ENCODE data around the gene MCHR1.
"Not testable (repeated sequence)": the region's sequence is repeated elsewhere in the genome, so short reads cannot be mapped to it uniquely, and the experiment has no call there.

The MCHR1 gene

DNA sequence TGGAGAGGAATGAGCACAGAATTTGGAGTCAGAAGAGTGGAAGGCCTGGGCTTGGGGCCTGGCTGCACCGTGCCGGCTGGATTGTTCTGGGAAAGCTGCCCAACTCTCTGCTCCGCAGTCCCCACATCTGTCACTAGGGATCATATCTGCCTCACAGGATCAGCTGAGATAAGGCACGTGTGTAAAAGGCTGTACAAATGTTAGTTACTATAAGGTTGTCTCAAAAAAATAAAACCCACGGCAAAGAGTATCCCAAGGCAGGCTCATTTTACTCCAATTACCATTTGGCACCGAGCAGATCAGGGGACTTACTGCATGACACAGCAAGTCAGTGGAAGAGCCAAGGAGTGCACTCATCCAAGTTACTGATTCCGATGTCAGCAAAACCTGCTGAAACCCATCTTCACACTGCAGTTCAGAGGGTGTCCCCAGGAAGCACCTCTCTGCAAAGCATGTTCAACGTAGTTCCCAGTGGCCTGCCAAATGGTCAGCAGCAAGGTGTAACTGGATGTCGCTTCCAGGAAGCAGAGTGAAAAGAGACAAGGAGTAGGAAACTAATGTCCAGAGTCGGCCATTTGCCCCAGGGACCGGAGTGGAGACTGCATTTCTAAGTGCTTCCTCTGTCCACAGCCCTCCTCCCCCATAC lies 24.6 kb upstream of the MCHR1 start:
- in situ Hi-C loops (cut with MboI; ENCODE audit: low sequenced_read_pairs), result no loop called here

DNA sequence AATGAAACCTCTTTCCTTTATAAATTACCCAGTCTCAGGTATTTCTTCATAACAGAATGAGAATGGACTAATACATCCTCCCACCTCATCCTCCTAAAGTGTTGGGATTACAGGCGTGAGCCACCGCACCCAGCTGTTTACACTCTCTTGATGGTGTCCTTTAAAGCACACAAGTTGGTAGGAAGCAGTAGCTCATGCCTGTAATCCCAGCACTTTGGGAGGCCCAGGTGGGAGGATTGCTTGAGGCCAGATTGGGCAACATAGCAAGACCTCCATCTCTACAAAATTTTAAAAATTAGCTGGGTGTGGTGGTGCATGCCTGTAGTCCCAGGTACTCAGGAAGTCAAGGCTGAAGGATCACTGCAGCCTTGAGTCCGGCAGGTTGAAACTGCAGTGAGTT lies 23.3 kb upstream of the MCHR1 start:
- in situ Hi-C loops (cut with MboI; ENCODE audit: low sequenced_read_pairs), result not testable (repeated sequence)

DNA sequence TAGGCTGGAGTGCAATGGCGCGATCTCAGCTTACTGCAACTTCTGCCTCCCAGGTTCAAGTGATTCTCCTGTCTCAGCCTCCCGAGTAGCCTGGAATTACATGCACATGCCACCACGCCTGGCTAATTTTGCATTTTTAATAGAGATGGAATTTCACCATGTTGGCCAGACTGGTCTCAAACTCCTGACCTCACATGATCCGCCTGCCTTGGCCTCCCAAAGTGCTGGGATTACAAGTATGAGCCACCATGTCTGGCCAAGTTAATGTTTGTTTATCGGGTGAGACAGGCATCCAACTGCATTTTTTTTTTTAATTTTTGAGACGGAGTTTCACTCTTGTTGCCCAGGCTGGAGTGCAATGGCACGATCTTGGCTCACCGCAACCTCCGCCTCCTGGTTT lies 22.6 kb upstream of the MCHR1 start:
- in situ Hi-C loops (cut with MboI; ENCODE audit: low sequenced_read_pairs), result not testable (repeated sequence)

DNA sequence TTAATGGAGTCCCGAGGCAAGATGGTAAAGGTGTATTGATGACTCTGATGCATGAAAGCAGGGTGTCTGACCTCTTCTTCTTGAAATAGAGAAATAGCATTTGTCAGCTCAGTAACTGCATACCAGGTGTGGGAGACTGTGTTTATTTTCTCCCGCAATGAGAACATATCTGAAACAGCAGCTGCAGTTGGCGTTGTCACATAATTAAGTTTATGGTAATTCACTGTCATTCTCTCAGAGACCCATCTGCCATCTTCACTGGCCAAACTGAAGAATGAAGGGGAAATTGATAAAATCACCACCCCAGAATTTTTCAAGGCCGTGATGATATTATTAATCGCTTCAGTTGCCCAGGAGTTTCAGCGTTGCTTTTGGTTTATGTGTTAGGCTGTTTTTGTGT lies 20.1 kb upstream of the MCHR1 start:
- in situ Hi-C loops (cut with MboI; ENCODE audit: low sequenced_read_pairs), result no loop called here

DNA sequence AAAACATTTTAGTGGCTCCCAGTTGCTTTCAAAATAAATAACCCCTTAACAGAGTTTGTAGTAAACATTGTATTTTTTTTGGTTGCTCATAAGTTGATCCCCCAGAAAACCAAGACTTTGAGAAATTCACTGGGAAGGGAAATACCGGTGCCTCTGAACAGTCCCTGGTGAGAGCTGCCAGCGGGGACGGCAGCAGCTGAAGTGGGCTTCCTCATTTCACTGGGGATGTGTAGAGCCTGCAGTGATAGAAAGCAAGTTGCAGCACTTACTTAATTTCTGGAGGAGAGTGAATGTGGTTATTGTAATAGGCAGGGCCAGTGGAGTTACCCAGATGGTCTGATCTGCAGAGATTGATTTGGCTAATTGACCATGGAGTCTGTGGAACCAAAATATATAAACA lies 18.6 kb upstream of the MCHR1 start:
- in situ Hi-C loops (cut with MboI; ENCODE audit: low sequenced_read_pairs), result no loop called here

DNA sequence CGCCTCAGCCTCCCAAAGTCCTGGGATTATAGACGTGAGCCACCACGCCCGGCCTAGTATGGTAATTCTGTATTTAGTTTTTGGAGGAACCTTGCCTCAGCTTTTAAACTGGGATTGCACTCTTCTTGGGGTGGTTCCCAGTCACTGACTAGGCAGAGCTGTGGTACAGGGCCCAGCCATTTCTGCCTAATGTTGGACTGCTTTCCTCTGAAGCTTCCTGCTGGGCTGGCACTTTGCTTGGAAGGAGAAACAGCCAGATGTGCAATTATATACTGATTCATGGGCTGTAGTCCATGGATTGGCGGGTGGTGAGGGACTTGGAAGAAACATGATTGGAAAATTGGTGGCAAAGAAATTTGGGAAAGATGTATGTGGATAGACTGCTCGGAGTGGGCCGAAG lies 17.6 kb upstream of the MCHR1 start:
- in situ Hi-C loops (cut with MboI; ENCODE audit: low sequenced_read_pairs), result no loop called here

DNA sequence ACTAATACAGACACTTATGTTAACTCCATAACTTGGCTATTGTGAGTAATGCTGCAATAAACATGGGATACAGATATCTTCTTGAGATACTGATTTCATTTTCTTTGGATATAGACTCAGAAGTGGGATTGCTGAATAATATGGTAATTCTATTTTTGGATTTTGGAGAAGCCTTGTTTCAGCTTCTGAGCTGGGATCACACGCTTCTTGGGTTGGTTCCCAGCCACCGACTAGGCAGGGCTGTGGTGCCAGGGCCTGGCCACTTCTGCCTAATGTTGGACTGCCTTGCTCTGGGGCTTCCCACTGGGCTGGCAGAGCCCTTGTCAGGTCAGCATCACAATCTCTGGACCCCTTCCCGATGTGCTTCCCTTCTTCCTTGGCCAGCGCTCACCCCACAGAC lies 14.0 kb upstream of the MCHR1 start:
- in situ Hi-C loops (cut with MboI; ENCODE audit: low sequenced_read_pairs), result no loop called here

DNA sequence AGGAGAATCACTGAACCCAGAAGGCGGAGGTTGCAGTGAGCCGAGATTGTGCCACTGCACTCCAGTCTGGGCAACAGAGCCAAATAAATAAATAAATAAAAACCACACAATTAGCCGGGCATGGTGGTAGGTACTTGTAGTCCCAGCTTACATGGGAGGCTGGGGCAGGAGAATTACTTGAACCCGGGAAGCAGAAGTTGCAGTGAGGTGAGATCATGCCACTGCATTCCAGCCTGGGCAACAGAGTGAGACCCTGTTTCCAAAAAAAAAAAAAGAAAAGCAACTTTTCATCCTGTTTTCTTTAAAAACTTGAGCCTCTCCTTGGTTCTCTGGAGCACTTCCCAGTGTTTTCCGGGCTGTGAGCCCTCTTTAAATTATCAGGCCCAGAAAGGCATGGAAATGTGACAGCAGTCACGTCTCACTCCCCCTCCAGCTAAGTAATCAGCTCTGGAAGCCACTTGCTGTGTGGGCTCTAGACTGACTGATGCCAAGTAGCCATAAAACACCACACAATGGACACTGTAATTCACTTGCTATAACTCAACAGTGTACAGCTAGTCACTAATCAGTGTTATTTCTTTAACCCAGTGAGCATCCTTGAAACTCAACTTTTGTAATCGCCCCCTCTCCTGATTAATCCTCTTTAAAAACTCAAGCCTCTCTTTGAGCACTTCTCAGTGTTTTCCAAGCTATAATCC lies 13.0 kb upstream of the MCHR1 start:
- in situ Hi-C loops (cut with MboI; ENCODE audit: low sequenced_read_pairs), result no loop called here

DNA sequence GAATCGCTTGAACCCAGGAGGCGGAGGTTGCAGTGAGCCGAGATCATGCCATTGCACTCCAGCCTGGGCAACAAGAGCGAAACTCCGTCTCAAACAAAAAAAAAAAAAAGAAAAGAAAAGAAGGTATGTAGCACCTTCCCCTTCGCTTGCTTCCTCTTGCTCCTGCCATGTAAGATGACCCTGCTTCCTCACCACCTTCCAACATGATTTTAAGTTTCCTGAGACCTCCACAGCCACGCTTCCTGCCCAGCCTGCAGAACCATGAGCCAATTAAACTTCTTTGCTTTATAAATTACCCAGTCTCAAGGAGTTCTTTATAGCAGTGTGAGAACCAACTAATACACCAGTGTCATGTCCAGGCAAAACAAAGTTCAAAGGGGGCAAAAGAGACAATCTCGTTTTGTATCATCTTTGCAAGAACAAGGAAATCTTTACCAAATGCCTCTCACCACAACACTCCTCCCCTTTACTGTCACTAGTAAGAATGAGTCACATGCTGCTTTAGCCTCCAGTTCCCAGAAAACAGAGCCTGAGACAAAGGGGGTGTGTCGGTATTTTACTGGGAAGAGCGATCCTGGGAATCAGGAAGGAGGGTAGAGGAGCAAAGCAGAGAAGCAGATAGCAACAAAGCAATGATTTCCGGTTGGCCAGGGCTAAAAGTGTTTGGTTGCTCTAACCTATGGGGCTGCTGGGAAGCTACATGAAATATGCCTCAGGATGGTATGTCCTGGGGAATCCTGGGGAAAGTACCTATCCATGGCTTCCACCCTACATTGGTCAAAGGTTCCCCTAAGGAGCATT lies 10.5 kb upstream of the MCHR1 start:
- in situ Hi-C loops (cut with MboI; ENCODE audit: low sequenced_read_pairs), result no loop called here

DNA sequence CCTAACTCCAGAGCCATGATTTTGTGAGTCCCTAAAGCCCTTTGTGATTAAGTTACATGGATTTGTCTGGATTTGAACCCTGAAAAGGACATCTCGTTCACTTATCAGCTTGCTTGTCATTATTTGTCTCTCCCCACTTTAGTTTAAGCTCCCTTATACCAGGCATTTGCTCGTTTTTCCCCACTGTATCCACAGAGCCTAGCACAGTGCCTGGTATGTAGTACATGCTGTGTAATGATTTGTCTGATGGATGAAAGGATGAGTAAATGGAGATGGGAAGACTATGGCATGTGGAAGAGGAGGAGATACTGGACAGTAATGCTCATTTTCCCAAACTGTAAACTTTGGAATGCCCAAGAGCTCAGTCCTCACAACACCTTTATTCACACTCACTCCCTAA lies 9.2 kb upstream of the MCHR1 start:
- in situ Hi-C loops (cut with MboI; ENCODE audit: low sequenced_read_pairs), result no loop called here

DNA sequence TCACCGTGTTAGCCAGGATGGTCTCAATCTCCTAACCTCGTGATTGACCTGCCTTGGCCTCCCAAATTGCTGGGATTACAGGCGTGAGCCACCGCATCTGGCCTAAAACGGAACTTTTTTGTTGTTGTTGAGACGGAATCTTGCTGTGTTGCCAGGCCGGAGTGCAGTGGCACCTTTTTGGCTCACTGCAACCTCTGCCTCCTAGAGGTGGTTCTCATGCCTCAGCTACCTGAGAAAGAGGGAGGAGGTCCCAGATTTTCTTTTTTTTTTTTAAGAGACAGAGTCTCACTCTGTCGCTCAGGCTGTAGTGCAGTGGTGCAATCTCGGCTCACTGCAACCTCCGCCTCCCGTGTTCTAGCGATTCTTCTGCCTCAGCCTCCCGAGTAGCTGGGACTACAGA lies 7.9 kb upstream of the MCHR1 start:
- in situ Hi-C loops (cut with MboI; ENCODE audit: low sequenced_read_pairs), result no loop called here

DNA sequence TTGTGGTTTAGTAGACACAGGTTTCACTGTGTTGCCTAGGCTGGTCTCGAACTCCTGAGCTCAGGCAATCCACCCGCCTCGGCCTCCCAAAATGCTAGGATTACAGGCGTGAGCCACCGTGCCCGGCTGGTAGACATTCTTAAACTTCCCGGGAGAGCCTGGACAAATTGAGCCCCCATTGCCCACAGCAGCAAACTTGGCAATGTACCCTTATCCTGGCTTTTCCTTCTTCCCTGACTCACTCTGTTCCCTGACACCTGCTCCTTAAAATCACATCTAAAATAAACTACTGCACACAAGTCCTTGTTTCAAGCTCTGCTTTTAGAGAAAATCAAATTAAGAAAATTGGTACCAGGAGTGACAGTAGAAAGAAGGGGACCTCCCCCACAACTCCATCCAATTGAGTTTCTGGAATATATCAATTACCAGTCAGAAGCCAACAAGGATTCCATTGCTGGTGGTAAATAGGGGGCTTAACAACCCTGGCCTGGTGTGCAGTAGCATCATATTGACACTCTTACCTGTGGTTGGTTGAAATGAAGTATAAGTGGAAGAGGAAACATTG lies 7.4 kb upstream of the MCHR1 start:
- in situ Hi-C loops (cut with MboI; ENCODE audit: low sequenced_read_pairs), result no loop called here

DNA sequence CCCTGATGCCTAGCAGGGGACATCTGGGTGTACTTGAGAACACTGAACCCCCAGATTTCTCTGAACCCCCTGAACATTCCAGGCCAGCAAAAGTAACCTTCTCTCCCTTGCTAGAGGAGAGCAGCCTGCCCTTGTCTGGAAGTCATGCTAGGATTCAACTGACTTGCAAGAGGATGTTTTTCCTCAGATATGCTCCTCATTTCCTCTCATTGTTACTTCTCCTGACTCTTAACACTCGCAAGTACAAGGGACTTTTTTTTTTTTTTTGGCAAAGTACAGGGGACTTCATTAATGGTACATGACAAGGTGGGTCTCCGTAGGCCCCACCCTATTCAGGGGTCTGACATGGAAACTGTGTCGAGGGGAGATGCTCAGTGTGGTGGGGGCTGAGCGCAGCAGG lies 6.3 kb upstream of the MCHR1 start:
- in situ Hi-C loops (cut with MboI; ENCODE audit: low sequenced_read_pairs), result no loop called here

DNA sequence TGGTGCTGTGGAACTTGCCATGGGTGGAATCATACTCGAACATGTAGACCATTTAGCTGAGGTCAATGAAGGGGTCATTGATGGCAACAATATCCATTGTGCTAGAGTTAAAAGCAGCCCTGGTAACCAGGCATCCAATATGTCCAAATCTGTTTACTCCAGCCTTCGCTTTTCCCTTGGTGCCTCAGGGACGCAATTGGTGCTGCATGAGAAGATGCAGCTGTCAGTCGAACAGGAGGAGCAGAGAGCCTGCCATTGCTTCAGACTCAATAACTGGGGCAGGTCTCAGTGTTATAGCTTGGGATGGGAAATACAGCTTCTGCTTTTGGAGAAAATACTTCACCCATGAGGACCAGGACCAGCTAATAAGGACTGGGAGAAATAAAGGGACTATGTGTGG lies 5.0 kb upstream of the MCHR1 start:
- in situ Hi-C loops (cut with MboI; ENCODE audit: low sequenced_read_pairs), result no loop called here

DNA sequence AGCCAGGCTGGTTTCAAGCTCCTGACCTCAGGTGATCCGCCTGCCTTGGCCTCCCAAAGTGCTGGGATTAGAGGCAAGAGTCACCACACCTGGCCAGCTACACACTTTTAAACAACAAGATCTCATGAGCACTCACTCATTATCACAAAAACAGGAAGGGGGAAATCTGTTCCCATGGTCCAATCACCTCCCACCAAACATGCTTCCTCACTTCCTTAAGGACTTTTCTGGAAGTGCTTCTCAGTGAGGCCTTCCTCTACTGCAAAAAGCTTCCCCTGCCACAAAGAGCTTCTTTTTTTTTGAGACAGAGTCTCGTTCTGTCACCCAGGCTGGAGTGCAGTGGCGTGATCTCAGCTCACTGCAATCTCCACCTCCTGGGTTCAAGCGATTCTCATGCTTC lies 3.1 kb upstream of the MCHR1 start:
- in situ Hi-C loops (cut with MboI; ENCODE audit: low sequenced_read_pairs), result not testable (repeated sequence)

DNA sequence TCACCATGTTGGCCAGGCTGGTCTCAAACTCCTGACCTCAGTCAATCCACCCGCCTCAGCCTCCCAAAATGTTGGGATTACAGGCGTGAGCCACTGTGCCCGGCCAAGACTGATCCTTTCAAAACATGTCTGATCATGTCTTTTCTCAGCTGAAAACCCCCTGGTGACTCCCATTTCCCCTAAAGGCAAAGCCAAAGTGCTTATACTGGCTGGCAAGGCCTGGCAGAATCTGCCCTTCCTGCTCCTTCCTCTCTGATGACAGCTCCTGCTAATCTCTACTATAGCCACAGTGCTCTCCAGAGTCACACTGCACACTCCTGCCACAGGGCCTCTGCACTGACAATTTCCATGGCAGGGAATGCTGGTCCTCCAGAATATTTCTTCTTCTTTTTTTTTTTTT lies 2.6 kb upstream of the MCHR1 start:
- in situ Hi-C loops (cut with MboI; ENCODE audit: low sequenced_read_pairs), result no loop called here

DNA sequence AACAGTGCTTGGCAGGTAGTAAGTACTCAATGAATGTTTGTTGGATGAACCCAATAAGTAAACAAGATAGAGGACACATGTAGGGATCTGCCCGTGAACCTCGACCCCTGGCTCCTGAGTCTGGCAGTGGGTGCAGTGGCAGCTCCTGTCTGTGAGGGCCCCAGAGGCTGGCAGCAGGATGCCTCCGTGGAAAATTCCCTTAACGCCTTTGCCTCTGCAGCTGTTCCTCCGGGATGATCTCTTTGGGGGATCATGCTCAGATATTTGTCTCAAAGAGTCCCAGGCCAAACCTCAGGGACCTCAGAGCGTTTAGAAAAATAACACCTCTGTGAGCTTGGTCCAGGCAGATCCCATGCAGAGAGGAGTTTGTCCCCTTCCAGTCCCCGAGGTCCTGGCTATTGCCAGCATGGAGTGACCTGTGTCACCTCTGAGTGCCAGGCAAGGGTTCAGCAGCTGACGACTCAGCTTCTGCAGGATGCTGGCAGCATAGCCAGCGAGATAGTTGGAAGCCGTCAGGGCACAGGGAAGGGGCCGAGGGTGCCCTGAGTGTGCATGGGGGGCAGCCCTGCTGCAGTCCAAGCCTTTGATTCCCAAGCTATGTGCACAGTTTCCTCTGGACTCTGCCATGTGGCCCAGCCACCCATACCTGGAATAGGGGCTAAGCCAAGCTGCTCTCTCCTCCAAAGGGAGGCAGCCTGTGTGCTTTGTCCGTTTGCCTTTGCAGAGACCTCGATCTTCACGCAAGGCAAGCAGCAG lies 613 bp upstream of the MCHR1 start:
- in situ Hi-C loops (cut with MboI; ENCODE audit: low sequenced_read_pairs), result no loop called here

DNA sequence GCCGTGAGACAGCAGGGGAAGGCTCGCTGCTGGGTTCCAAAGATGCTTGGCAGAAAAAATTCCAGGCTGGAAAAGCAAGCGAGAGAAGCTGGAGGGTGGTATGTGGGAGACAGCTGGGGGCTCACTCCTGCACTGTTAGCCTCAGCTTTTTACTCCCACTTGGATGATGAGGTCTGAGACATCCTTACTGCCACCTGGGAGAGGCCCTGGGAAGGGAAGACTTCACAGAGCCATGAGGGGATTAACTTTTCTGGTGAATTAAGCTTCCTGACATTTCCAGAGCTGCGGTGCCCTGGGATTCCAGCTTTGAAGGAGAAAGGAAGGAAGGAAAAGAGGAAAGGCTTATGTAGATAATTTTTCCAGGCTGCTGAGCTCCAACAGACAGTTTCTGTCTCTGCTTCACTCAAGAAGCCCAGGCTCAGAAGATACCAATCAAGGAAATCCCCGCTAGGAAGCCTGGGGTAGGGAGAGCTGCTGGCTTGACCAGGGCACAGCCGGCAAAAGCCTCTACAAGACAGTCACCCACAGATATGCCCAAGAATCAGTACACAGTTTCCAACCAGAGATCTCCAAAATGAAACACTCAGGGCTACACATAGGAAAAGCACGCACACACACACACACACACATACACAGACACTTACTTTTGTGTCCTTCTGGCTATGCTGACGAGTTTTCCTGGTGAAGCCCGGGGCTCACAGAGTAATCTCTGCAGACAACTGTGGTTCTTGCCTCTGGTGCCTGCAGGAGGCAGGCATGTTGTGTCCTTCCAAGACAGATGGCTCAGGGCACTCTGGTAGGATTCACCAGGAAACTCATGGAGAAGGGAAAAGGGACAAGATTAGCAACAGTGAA lies 907 bp downstream of the MCHR1 start:
- in situ Hi-C loops (cut with MboI; ENCODE audit: low sequenced_read_pairs), result no loop called here

DNA sequence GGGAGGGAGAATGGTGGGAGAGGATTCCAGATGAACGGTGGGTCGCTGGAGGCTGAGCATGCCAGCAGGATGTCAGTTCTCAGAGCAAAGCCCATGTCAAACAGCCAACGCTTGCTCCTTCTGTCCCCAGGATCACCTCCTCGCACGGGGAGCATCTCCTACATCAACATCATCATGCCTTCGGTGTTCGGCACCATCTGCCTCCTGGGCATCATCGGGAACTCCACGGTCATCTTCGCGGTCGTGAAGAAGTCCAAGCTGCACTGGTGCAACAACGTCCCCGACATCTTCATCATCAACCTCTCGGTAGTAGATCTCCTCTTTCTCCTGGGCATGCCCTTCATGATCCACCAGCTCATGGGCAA lies 1.5 kb downstream of the MCHR1 start:
- in situ Hi-C loops (cut with MboI; ENCODE audit: low sequenced_read_pairs), result no loop called here

DNA sequence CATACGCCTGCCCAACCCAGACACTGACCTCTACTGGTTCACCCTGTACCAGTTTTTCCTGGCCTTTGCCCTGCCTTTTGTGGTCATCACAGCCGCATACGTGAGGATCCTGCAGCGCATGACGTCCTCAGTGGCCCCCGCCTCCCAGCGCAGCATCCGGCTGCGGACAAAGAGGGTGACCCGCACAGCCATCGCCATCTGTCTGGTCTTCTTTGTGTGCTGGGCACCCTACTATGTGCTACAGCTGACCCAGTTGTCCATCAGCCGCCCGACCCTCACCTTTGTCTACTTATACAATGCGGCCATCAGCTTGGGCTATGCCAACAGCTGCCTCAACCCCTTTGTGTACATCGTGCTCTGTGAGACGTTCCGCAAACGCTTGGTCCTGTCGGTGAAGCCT lies 2.2 kb downstream of the MCHR1 start:
- in situ Hi-C loops (cut with MboI; ENCODE audit: low sequenced_read_pairs), result no loop called here
